NCI-H146 treated with DMSO at 0.1 percent for 48 hours (cell line): Measurements from ENCODE around the gene SNURF.
"Not testable (repeated sequence)": the region's sequence is repeated elsewhere in the genome, so short reads cannot be mapped to it uniquely, and the experiment has no call there.

Source experiments
- DNase-seq: peaks from one replicate; lab custom pipeline; 2025; ENCODE audit not compliant: unreplicated experiment; lab: John Stamatoyannopoulos, UW

Gene SNURF, protein sequence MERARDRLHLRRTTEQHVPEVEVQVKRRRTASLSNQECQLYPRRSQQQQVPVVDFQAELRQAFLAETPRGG

DNA sequence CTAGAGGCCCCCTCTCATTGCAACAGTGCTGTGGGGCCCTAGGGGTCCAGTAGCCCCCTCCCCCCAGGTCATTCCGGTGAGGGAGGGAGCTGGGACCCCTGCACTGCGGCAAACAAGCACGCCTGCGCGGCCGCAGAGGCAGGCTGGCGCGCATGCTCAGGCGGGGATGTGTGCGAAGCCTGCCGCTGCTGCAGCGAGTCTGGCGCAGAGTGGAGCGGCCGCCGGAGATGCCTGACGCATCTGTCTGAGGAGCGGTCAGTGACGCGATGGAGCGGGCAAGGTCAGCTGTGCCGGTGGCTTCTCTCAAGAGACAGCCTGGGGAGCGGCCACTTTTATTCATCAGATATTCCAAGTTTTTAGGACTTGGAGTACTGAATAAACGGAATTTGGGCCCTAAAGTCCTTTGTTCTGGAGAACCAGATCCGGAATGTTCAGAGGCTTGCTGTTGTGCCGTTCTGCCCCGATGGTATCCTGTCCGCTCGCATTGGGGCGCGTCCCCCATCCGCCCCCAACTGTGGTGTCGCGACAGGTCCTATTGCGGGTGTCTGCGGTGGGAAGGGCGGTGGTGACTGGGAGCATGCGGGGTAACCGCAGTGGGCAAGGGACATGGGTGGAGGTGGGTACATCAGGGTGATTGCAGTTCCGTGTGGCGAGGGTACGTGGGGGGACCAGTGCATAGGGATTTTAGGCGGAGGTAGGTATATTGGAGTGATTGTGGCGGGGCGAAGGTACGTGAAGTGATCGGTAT, at the start of gene SNURF, which contains the start of gene SNRPN:
SNURF (plus strand) TSS at position 205 of the 748 bp plus-strand sequence; CDS start at position 267, 62 bp downstream.
SNRPN (plus strand) TSS at position 205 of the 748 bp plus-strand sequence. CDS start 19,467 bp downstream, outside the sequence.
- peak; percentile 28 for DNase-seq

DNA sequence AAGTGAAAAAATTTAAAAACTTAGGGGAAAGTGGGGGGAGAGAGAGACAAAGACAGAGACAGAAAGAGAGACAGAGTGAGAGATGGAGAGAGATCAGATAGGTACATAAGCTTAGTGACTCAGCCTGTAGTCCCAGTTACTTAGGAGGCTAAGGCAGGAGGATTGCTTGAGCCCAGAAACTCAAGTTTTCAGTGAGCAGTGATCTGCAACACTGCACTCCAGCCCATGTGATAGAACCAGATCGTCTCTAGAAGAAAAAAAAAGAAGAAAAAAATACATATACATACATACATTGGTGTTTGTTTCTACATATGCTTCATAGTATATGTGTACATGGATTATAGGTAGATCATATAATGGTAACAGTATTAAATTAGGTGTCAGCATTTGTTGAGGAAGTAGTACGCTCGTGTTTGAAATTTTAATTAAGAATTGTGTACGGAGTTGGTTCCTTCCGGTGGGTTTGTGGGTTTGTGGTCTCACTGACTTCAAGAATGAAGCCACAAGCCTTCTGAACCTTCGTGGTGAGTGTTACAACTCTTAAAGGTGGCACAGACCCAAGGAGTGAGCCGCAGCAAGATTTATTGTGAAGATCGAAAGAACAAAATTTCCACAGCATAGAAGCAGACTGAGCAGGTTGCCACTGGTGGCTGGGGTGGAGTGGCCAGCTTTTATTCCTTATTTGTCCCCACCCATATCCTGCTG, 38.3 kb upstream of the SNURF start:
- no peak for DNase-seq

- no peak for DNase-seq
These were observed 37.4 kb upstream of the SNURF start for GRCh38 chr15:24917431-24917830.

DNA sequence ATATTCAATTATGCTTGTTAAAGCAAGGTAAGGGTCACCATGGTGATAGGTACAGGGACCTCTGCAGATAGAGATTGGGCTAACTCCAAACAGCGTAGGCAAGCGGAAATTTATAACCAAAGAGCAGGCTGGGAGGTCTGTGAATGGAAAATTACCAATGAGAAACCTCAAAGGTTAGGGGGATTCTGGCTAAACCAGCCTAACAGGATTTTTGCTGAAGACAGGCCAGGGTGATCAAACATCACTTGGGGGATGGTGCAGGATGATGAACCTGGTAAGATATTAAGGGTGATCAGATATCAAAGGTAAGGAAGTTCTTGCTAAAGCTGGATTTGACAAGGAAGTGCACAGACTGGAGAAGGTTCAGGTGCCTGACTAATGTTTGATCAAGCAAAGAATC, 35.3 kb upstream of the SNURF start:
- DNase-seq = no peak

DNA sequence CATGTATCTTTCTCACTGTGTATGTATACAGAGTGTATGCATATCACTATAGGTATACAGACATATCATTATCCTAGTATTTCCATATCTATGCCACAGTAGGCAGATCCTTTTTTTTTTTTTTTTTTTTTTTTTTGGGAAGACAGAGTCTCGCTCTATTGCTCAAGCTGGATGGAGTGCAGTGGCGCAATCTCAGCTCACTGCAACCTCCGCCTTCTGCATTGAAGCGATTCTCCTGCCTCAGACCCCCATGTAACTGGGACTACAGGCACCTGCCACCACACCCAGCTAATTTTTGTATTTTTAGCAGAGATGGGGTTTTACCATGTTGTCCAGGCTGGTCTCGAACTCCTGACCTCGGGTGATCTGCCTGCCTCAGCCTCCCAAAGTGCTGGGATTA, 32.0 kb upstream of the SNURF start:
- not testable (repeated sequence) for DNase-seq

DNA sequence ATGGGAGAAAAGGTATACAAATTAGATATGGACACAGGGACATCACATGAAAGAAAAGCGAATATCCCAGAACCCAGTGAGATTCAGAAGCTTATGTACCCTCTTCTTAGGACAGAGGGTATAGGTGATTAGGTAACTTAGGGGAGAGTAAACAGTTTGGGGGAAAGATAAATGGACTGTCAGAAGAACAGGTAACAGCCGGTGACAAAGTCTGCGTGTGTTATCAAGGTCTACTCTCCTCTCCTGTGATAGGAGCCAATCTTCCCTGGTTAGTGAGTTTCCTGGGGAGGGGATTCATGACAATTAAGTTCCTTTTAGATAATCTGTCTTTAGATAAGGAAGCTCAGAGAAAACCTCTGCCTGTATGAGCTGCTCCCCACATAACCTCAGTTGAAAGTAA, 30.6 kb upstream of the SNURF start:
- DNase-seq = no peak

DNA sequence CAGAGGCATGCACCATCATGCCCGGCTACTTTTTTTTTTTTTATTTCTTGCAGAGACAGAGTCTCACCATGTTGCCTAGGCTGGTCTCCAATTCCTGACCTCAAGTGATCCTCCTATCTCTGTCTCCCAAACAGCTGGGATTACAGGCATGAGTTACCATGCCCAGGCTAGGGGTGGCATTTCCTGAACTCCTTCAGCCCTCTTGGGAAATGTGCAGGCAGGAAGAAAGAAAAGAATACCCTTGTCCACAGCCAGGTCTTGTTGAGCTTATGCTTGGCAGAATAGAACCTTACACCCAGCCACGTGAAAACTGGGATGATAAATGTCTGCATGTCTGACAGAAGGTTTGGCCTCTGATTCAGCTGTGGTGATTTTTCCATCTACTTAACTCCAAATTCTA, 30.2 kb upstream of the SNURF start:
- DNase-seq = no peak

- not testable (repeated sequence) for DNase-seq
These were observed 22.7 kb upstream of the SNURF start for GRCh38 chr15:24931874-24932732.

DNA sequence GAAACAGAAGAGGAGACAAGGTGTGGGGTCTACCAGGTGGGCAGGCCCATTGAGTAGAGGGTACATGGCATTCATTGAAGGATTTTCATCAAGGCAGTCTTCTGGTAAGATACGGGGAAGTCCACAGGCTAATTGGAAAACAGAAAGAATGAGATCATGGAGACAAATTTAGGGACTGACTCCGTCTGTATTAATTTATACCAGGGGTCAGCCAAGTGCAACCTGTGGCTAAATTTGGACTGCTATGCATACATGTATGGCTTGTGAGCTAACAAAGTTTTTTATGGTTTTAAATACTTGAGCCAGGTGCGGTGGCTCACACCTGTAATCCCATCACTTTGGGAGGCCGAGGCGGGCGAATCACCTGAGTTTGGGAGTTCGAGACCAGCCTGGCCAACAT, 21.1 kb upstream of the SNURF start:
- no peak for DNase-seq

DNA sequence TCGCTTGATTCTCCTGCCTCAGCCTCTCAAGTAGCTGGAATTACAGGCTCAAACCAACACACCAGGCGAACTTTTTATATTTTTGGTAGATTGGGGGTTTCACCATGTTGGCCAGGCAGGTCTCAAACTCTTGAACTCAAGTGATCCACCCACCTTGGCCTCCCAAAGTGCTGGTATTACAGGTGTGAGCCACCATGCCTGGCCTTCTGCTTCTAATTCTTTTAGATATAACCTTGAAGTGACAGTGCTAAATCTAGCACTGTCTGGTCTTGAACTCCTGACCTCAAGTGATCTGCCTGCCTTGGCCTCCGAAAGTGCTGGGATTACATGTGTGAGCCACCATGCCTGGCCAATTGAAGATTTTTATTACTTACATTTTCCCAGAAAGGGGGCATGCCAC, 16.6 kb upstream of the SNURF start:
- not testable (repeated sequence) for DNase-seq

DNA sequence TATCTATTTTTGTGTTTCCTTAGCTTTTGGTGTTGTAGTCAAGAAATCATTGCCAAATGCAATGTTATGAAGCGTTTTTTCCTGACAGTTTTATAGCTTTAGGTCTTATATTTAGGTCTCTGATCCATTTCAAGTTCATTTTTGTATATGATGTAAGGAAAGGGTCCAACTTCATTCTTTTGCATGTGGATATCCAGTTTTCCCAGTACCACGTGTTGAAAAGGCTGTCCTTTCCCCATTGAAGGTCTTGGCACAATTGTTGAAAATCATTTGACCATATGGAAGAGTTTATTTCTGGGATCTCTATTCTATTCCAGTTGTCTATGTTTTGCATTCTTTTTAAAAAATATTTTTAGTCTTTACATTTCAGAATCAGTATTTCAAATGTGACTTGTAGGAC, 14.6 kb upstream of the SNURF start:
- no peak for DNase-seq

GRCh38 chr15:24943361-24943760, 11.4 kb upstream of the SNURF start:
- no peak for DNase-seq

GRCh38 chr15:24944954-24945353, 9.8 kb upstream of the SNURF start:
- no peak for DNase-seq

GRCh38 chr15:24945711-24946110, 9.1 kb upstream of the SNURF start:
- DNase-seq = no peak

DNA sequence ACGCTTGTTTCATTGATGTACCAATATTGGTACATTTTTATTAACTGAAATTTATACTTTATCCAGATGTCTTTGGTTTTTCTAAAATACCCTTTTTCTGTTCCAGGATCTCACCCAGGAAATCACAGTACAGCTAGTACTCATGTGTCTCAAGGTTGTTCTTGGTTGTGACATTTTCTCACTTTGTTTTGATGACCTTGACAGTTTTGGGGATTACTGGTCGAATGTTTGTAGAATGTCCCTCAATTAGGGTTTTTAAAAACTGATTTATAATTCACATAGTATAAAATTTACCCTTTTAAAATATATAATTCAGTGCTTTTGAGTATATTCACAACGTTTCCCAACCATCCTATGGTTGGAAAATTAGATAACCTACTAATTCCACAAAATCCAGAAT, 6.3 kb upstream of the SNURF start:
- DNase-seq = no peak

DNA sequence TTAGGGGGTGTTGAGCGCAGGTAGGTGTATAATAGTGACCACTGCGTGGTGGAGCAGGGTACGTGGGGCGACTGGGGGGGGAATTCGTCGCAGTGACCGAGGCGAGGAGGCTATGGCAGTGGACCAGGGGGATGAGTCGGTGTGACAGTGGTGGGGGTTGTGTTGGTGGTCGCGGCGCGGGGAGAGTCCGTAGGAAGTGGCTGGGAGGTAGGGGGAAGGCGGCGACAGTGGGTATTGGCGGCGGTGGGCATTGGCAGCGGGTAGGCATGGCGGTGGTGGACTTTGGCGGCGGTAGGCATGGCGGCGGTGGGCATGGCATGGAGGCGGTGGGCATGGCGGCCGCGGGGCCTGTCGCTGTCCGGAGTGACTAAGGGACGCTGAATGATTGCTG, 739 bp downstream of the SNURF start:
- DNase-seq = no peak

GRCh38 chr15:24956111-24956838, 1.5 kb downstream of the SNURF start:
- DNase-seq = peak; percentile 79

GRCh38 chr15:24957691-24958090, 2.9 kb downstream of the SNURF start:
- no peak for DNase-seq

DNA sequence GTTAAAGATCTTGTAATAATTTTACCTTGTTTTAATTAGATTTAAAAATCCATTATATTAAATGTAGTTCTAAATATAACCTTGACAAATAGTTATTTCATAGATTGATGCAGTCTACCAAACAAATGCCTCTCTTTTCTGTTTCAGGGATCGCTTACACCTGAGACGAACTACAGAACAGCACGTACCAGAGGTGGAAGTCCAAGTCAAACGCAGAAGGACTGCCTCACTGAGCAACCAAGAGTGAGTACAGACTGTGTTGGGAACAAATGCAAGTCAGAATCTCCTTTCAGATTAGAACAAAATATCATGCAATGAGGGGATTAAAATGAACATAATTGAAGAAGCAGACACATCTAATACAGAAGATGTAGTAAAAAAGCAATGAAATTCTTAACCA, 7.2 kb downstream of the SNURF start:
- no peak for DNase-seq

- no peak for DNase-seq
These were observed 8.1 kb downstream of the SNURF start for GRCh38 chr15:24962880-24963279.
